Measurements from ENCODE around the gene LY6G6D.

LY6G6D gene, protein sequence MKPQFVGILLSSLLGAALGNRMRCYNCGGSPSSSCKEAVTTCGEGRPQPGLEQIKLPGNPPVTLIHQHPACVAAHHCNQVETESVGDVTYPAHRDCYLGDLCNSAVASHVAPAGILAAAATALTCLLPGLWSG

DNA sequence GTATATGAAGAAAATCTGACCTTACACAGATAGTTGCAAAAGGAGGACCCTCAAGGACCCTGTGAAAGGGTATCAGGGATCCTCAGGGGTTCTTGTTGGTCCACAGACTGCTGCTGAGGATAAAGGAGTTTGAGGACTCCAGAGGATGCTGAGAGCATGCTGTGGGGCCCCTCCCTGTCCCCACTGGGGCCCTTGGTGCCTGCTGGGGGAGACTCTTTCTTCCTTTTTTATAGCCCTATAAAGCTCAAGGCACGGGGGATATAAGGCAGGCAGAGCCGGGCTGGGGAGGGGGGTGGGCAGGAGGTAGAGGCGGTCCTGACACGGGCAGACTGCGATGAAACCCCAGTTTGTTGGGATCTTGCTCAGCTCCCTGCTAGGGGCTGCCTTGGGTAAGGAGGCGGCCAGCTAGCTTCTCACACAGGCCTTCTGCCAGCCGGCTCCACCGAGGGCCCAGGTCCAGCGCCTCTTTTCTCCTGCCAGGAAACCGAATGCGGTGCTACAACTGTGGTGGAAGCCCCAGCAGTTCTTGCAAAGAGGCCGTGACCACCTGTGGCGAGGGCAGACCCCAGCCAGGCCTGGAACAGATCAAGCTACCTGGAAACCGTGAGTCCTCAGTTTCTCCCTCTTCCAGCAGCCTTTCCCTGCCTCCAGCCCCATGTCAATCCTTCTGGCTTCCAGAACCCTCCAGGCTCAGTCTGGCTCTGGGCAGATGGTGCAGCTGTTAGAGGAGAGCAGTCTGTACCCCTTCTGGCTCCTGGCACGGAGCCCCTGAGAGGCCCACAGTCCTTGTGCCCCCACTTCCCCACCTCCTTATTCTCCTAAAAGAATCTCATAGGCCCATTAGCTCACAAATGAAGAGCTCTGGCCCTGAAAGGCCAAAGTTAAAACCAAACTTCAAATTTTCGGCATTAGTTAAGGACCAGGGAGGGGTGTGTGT is at the start of gene LY6G6D:
TSS of gene LY6G6D (plus strand) at position 327 of the 937 bp plus-strand sequence. CDS start at position 335, 8 bp downstream.
- intact Hi-C loops (cut with DNase I): no loop called here
- DNase-seq: no peak

DNA sequence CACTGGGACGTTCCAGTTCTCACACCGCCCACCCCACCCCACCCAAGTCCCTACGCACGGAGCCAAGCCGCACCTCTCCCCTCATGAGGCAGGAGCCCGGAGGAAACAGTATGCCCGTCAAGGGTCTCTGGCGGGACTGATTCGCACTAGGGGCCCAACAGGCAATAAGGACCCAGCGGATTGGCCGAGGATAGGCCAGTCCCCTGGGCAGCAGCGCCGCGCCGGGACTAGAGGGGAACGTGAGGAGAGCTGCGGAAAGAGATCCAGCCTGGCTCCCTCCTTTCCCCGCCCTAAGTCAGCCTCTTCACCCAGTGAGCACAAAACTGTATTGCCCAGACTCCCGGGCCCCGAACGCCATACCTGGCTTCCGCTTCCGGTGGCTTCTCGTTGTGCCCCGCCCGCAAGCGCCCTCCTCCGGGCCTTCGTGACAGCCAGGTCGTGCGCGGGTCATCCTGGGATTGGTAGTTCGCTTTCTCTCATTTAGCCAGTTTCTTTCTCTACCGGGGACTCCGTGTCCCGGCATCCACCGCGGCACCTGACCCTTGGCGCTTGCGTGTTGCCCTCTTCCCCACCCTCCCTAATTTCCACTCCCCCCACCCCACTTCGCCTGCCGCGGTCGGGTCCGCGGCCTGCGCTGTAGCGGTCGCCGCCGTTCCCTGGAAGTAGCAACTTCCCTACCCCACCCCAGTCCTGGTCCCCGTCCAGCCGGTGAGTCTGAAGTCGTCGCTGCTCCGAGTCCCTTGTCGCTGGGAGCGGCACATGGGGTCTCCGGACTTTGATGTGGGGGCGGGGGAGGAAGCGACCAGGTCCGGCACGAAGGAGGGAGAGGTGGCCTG is 49.4 kb upstream of the LY6G6D start, which contains the start of gene CSNK2B:
TSS of gene CSNK2B (plus strand) at position 580 of the 836 bp plus-strand sequence. CDS start 752 bp downstream, outside the sequence.
- intact Hi-C loops (cut with DNase I): loop anchor here (1.0 to 5.0 kb wide), 2 partner anchors 13 to 43 kb away; partner anchors contain the start of genes BAG6 and PRRC2A
- peak; percentile 99 to 100 (median 100) for DNase-seq

DNA sequence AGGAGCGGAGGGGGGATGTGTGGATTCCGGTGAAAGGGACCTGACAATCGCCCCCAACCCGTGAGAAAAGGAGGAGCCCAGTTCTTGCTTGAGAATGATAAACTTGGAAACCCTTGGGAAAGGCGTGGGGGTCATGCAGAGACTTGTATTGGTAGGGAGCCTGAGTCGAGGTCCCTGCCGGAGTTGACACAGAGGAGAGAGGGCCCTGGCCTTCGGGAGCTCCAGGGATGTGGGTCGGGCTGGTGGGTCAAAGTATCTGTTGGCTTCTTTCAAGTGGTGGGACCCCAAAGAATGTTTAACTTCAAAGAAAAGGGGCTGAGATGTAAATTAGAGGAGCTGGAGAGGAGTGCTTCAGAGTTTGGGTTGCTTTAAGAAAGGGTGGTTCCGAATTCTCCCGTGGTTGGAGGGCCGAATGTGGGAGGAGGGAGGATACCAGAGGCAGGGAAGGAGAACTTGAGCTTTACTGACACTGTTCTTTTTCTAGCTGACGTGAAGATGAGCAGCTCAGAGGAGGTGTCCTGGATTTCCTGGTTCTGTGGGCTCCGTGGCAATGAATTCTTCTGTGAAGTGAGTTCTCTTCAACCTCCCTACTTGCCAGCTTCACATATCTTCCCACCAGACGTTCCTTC is 48.7 kb upstream of the LY6G6D start:
- DNase-seq: peak in 1 of 42 donors; percentile 15
- intact Hi-C loops (cut with DNase I): loop anchor here (5.0 kb wide), 1 partner anchor 44 kb away; the partner anchor contains the start of gene PRRC2A

DNA sequence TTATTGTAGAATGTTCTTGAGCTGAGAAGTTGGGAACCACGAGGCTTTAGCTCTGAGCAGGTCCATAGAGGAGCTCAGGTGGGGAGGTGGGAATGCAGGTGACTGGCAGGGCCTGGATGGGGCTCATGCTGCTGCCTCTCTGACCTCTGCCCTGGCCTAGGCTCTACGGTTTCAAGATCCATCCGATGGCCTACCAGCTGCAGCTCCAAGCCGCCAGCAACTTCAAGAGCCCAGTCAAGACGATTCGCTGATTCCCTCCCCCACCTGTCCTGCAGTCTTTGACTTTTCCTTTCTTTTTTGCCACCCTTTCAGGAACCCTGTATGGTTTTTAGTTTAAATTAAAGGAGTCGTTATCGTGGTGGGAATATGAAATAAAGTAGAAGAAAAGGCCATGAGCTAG is 45.5 kb upstream of the LY6G6D start, which contains the start of gene LY6G5B:
TSS of gene LY6G5B (plus strand) at position 301 of the 400 bp plus-strand sequence. CDS start 975 bp downstream, outside the sequence.
- intact Hi-C loops (cut with DNase I): loop anchor here (5.0 kb wide), 1 partner anchor 47 kb away; the partner anchor contains the start of gene PRRC2A
- no peak for DNase-seq

DNA sequence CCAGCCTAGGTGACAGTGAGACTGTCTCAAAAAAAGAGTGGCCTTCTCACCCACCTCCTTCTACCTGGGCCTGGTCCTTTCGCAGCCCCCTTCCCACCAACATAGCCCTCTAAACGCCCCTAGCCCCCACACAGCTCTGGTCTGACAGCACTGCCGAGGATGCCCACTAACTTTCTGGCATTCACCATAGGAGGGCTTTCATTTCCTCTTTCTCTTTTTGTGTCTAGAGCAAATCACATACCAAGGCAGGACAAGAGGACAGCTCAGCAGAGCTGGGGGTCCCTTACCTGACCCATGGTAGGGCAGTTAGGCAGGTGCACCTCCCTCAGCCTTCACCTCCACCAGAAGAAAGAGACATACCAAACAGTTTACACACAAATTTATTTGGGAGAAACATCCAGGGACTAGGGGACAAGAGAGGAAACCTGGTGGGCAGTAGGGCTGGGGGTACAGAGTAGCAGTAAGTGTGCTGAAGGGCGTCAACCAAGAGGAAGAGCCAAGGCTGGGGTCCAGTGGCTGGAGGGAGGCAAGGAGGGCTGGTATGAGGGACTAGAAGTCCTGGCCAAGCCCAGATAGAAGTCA is 38.7 kb upstream of the LY6G6D start:
- no peak for DNase-seq
- intact Hi-C loops (cut with DNase I): no loop called here

DNA sequence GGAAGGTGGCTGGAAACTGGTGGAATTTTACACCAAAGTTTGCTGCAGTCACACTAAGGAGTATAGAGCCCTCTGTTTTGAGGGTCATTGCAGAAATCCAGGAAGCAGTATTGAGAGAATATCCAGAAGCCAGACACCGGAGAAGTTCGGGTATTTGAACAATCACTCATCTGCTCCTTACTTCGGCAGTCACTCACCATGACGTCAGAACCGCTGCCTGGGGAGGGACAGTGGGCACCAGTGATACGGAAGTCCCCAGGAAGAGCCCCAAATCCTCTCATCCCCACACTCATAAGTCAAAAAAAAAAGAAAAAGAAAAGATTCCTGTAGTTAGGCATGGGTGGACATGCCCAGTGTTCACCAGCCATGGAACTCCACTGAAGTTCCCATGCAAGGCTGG is 38.2 kb upstream of the LY6G6D start:
- DNase-seq: no peak
- intact Hi-C loops (cut with DNase I): no loop called here

DNA sequence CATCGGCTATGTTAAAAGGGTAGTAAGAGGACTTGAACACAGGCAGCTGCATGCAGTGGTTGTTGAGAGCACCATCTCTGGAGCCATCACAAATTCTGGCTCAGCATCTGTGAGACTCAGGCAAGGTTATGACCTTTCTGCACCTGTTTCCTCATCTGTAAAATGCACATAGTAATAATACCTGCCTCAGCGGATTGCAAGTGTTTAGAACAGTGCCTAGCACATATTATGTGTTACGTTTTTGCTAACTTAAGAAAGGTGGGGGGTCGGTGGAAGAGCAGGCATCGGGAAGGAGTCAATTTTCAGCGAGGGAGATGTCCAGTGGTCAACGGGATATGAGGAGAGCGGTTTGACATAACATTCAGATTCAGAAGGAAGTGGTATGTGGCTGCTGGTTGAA is 37.2 kb upstream of the LY6G6D start:
- no peak for DNase-seq
- intact Hi-C loops (cut with DNase I): no loop called here

DNA sequence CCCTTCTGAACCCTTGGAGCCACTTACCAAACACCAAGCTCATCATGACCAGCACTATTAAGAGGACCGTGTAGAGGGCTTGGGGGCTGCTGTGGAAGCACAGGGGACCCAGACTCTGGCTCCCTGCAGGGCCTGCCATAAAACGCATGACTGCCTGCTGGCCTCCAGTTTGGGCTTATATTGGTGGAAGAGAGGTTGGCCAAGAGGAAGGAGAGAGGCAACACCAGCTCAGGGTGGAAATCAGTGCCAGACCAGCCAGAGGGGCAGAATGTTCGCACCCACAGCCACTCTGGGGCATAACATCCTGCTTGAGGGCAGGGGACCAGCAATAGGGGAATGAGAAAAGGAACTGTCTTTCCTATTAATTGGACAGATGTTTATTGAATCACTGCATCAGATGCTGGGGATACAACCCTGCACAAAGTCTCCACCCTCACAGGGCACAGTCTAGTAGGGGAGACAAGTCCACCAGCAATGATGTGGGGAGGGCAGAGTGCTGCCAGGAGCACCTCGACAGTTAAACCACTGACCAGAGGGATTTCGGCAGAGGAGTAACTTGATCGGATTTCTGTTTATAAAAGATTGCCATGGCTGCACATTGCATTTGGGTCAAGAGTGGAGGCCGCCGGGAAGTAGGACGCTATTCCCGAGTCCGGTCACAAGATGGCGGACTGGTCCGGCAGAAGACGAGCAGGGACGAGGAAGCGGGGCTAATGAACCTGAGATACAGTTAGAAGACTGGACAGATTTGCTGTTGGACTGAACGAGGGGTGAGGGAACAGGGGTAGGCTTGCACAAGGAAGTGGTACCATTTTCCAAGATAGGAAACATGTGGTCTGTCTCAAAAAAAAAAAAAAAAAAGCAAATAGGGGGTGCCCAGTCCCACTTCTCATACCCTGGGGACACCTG is 34.7 kb upstream of the LY6G6D start, which contains the start of gene LY6G5C:
TSS of gene LY6G5C (minus strand) at position 842 of the 909 bp plus-strand sequence. CDS start at position 148, 694 bp downstream.
- peak; percentile 69 to 93 (median 82) for DNase-seq
- intact Hi-C loops (cut with DNase I): loop anchor here (2.0 kb wide), 1 partner anchor 150 kb away; no protein-coding TSS in a partner anchor

DNA sequence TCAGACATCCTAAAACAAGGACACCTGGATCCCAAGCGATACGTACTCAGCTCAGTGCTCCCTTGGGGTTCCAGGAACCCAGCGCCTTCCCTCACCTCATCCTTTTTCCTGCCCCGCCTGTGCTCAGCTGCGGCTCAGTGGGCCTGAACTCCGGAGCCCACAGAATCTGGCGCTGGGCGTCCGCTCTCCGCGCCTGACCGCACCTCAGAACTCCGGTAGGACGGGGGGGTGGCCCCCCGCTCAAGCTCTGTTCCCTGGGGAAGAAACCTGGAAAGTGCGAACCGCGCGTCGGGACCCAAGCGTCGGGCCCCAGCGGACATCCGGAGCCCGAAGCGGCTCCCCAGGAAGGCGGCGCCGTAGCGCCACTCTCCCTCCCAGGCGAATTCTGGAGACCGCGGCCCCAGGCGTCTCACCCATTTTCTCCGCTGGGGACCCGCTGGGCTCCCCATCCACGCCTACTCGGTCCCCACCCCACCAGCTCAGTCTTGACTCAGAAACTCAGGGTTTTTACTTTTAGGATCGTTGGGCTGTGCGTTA is 33.9 kb upstream of the LY6G6D start:
- intact Hi-C loops (cut with DNase I): loop anchor here (2.0 kb wide), 1 partner anchor 150 kb away; no protein-coding TSS in a partner anchor

DNA sequence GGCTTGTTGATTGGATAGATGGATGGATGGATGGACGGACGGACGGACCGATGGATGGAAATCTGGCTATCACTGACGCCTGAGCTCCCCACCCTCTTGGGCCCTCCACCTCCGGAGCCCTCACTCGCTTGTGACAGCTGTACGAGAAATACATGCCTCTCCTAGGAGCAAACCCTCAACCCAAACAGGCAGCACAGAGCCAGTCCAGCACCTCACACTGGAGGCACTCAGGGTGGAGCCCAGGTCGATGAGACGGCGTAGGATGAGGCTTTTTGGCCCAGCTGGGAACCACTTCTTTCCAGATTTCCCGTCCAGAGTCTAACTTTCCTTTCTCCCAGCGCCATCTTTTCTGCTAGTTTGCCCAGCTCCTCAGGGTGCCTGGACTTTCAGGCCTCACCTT is 31.6 kb upstream of the LY6G6D start:
- DNase-seq: no peak
- intact Hi-C loops (cut with DNase I): no loop called here

More for the DNA sequence above, 33.9 kb upstream of the LY6G6D start:
- DNase-seq: peak in 23 of 42 donors; percentile 18 to 67 (median 38)

DNA sequence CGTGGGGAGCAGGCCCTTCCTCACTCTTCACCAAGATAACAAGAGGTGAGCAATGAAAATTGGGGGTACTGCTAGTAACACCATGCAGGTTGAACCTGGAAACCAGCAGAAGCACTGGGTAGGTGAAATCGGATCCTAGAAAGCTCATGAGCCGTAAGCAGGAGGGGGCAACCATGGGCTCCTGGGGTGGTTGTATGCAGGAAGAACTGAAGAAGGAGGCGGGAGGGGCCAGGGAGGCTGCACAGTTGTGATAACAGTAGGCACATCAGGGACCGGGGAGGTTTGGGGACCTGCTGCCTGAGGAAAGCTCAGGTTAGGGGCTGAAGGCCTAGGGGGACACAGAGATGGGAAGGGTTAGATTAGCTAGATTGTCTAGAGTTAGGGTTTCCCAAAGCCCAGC is 28.7 kb upstream of the LY6G6D start:
- intact Hi-C loops (cut with DNase I): no loop called here
- no peak for DNase-seq

DNA sequence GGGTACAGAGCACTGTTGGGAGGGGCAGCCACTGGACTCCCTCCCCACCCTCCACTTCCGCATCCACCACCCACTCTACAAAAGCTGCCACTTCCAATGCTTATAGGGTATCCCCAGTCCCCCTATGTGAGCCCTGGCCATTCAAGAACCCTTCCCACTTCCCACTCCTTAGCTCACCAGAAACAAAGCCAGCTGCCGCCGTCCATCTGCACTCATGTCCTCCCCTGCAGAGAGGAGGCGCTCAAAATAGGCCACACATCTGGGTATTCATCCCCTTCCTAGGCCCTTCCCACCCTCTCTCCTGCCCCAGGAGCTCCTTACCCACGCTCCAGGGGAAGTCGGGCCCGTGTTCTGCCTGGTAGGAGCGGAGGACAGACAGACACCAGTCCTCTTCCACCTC is 27.8 kb upstream of the LY6G6D start:
- DNase-seq: no peak
- intact Hi-C loops (cut with DNase I): no loop called here

DNA sequence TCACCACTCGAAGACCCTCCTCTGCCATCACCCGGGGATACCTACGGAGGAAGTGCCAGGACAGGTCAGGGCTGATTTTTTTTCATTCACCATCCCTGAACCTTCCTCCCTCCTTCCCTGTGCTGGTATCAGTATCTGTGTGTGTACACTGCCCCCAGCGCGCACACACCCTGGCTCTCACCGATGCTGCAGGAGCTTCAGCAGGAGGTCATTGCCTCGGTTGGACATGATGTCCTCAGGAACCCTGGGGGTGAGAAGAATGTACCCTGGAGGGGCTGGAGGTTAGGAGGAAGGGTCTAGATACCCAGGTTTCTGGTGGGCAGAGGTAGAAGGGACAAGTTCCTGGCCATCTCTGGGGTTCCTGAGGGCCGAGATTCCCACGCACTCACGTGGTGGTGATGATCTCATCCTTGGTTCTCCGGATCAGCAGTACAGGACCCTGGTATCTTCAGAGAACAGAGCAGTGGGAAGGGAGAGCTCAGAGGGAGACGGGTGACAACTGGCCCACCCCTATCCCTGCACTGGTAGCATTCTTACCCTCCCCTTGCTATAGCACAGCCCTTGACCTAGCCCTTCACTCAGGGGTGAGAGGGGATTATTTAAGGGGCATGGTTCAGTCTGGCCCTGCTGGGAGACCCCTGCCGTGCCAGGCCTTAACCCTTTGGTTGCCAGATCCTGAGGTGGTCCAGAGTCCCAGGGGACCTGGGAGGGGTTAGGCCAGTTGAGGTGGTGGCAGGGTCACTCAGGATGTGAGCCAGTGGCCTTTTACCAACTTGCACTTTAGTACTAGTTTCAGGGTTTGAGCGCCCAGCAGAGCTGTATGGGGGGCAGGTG is 27.1 kb upstream of the LY6G6D start:
- no peak for DNase-seq
- intact Hi-C loops (cut with DNase I): no loop called here

DNA sequence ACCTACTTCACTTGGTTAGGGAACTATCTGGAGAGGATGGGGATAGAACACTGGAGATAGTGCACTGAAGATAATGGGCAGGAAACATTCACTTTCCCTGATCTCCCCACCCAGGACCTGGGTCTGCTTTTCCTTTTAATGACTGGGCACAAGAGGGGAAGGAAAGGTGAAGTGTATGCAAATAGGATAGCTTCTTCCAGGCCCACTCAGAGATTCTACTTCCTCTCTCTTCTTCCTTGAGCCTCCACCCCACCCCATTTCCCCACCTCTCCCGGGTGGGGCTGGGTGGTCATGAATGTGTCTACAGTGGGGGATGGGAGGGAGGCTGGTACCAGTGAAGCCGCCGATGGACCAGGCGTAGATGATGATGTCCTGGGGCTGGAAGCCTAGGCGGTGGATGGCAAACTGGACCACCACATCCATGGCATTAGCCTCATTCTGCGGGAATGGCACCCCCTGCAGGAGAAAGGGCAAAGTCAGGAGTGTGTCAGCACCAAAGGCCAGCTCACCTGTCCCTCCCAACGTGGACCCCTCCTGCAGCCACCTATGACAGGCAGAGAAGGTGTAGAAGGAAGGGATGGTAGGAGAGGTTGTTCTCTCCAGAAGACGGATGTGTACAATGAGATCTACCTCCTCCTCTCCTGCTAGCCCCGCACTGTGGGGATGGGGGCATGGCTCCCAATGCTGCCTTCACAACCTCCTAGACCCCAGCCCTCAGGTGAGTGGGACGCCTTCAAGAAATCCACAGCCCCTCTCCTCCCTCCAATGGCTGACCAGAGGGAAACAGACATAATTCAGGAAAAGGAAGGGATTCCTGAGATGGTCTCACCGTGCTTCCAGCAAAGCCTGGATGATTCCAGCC is 25.7 kb upstream of the LY6G6D start:
- intact Hi-C loops (cut with DNase I): no loop called here
- no peak for DNase-seq
